Activated naive CD4-positive, alpha-beta T cell treated with anti-CD3 and anti-CD28 coated beads for 36 hours (primary cell): ENCODE measurements around the gene NTSR1. TPM values are rescaled to one million over a fixed set of nuclear protein-coding genes. Genes with fewer than 3 reads are reported as not detected.

ENCODE experiments used
- CTCF ChIA-PET: fragments of 350-600 bp; sonication (Branson Sonifier 250); formaldehyde crosslinking; loops from one replicate; lab custom pipeline; 2021; ENCODE audit warnings: antibody characterized with exemption; lab: Charles Lee
- DNase-seq: peaks from one replicate; pipeline ENCODE4 v3.0.0-alpha.2; 2020
- H3K27ac Mint-ChIP-seq: one replicate; pipeline ENCODE4 v1.8.0; 2021; ENCODE audit warnings: mild to moderate bottlenecking, mixed read lengths
- H3K27me3 Mint-ChIP-seq: one replicate; pipeline ENCODE4 v1.8.0; 2021; ENCODE audit warnings: low read depth, mixed read lengths
- H3K36me3 Mint-ChIP-seq: one replicate; pipeline ENCODE4 v1.8.0; 2021; ENCODE audit warnings: low read depth, mixed read lengths
- H3K4me1 Mint-ChIP-seq: one replicate; pipeline ENCODE4 v1.8.0; 2021; ENCODE audit warnings: low read depth, mixed read lengths
- H3K4me3 Mint-ChIP-seq: one replicate; pipeline ENCODE4 v1.8.0; 2021; ENCODE audit warnings: mild to moderate bottlenecking, moderate library complexity, mixed read lengths
- H3K9me3 Mint-ChIP-seq: one replicate; pipeline ENCODE4 v1.8.0; 2021; ENCODE audit warnings: mixed read lengths
- intact Hi-C: fragments of 100-400 bp; cut with micrococcal nuclease; formaldehyde crosslinking; loops from one replicate; pipeline ENCODE4 v1.15.1; 2023
- total RNA-seq, 2 experiments: library from RNA; stranded (reverse); gene quantifications; one replicate each; pipeline ENCODE4 v1.2.3, GENCODE V29; 2021

The NTSR1 gene
- total RNA-seq, 2 experiments from 2014 or later: not detected

DNA sequence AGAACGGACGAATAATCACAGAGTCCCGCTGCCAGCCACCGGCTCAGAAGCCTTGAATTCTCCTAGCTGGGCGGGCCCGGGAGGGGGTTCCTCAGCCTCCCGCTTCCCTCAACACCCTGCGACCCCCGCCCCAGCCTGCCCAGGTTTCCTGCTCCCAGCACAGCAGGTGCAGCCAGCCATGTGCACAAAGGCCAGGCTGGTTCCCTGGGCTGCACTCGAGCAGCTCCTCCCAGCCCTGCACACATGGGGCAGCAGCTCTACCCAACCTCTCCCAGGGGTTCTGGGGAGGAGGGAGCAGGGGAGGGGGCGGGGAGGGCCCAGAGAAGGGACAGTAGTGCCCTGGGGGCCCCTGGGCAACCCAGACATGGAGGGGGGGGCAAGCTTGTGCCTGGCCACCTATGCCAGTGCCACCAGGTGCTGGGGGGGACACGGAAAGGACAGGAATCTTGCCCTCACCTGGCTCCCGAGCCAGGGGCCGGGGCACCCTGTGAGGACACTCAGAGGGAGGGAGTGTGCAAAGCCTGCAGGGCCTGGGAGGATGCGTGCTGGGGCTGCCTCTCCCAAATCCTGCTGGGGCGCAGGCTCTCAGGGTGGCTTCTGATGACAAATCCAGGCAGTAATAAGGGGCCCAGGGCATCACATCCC is 1.2 kb upstream of the NTSR1 start:
- CTCF ChIA-PET: interaction anchor here (1.1 to 1.3 kb wide), 2 partner anchors 40 to 84 kb away, joined by 3 read pairs; no protein-coding TSS in a partner anchor
- H3K4me3 Mint-ChIP-seq: no peak overlapping the region
- intact Hi-C loops: no loop called here
- no peaks in the 10 kb centered on the region for H3K36me3 Mint-ChIP-seq
- H3K4me1 Mint-ChIP-seq: peaks cover 6% of the 10 kb centered on the region
- H3K27ac Mint-ChIP-seq: no peak overlapping the region
- H3K27me3 Mint-ChIP-seq: peaks cover 23% of the 10 kb centered on the region
- no peaks in the 10 kb centered on the region for H3K9me3 Mint-ChIP-seq
- peak; percentile 11 for DNase-seq

DNA sequence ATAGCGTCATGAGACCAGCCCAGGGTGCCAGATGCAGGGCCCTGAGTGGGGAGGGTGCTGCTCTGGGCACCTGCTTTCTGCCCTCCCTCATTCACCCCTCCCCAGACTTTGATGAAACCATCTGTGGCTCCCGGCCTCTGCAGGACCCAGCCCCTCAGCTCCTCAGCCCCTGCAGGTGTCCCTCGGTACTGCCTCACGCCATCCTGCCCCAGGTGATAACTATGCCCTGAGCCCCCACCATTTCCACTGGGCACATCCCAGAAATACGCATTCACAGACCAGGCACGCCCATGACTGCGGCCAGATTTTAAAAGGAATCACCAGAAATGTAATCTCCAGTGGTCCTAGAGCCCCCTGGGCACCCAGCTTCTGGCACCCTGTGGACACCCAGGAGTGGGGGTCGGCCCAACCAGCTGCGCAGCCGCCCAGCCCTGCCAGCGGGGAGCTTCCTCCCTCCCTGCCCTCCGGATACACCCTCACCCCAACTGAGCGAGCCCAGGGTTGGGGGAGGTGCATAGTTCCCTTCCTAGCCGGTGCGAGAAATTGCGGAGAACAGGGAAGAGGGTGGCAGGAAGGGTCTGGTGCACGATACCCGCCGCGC is 615 bp upstream of the NTSR1 start:
- Mint-ChIP-seq H3K4me3 (no peak overlapping the region), H3K36me3 (no peaks in the 10 kb centered on the region), H3K27ac (no peak overlapping the region), H3K27me3 (peaks cover 23% of the 10 kb centered on the region), H3K4me1 (peaks cover 6% of the 10 kb centered on the region), H3K9me3 (no peaks in the 10 kb centered on the region)
- no peak for DNase-seq
- intact Hi-C loops: no loop called here
- CTCF ChIA-PET: interaction anchor here (1.1 to 1.3 kb wide), 3 partner anchors 22 to 84 kb away, joined by 3 read pairs; no protein-coding TSS in a partner anchor

DNA sequence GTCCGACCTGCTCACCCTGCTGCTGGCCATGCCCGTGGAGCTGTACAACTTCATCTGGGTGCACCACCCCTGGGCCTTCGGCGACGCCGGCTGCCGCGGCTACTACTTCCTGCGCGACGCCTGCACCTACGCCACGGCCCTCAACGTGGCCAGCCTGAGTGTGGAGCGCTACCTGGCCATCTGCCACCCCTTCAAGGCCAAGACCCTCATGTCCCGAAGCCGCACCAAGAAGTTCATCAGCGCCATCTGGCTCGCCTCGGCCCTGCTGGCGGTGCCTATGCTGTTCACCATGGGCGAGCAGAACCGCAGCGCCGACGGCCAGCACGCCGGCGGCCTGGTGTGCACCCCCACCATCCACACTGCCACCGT is 885 bp downstream of the NTSR1 start:
- Mint-ChIP-seq H3K27me3 (peaks cover 23% of the 10 kb centered on the region), H3K4me3 (no peak overlapping the region), H3K4me1 (peaks cover 4% of the 10 kb centered on the region), H3K27ac (no peak overlapping the region), H3K9me3 (no peaks in the 10 kb centered on the region), H3K36me3 (no peaks in the 10 kb centered on the region)
- CTCF ChIA-PET: no interaction called here
- intact Hi-C loops: no loop called here
- no peak for DNase-seq

DNA sequence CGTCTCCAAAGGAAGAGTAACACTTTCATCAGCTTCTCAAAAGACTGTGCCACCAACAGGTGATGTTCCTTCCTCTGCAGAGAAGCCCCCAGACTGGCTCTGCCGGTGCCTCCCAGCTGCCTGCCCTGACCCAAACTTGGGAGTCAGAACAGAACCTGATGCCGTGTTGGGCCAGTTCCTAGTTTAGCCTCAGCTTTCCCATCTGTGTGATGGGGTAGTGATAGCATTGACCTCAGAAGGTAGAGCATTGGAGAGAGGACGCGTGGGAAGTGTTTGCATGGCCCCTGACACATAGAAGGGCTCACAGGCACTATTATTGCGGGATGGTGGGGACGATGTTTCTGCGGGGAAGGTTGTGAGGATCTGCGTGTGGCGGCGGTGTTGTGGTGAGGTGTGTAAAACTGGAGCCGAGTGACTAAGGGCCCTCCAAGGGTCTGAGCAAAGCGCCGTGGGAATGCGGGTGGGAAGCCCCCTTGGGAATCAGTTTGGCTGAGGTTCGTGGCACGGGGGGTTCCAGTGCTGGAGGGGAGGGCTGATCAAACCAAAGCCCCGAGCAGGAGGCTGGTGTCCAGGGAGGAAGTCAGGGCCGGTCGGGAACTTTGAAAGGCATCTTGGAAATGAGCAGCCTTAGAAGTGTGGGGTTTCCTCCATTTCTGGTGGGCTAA is 1.7 kb downstream of the NTSR1 start:
- H3K36me3 Mint-ChIP-seq: no peaks in the 10 kb centered on the region
- CTCF ChIA-PET: interaction anchor here (0.9 kb wide), 1 partner anchor 36 kb away, joined by 3 read pairs; no protein-coding TSS in a partner anchor
- no peaks in the 10 kb centered on the region for H3K9me3 Mint-ChIP-seq
- intact Hi-C loops: no loop called here
- no peak overlapping the region for H3K4me3 Mint-ChIP-seq
- H3K27ac Mint-ChIP-seq: no peak overlapping the region
- H3K27me3 Mint-ChIP-seq: peaks cover 23% of the 10 kb centered on the region
- DNase-seq: no peak
- H3K4me1 Mint-ChIP-seq: peaks cover 4% of the 10 kb centered on the region

DNA sequence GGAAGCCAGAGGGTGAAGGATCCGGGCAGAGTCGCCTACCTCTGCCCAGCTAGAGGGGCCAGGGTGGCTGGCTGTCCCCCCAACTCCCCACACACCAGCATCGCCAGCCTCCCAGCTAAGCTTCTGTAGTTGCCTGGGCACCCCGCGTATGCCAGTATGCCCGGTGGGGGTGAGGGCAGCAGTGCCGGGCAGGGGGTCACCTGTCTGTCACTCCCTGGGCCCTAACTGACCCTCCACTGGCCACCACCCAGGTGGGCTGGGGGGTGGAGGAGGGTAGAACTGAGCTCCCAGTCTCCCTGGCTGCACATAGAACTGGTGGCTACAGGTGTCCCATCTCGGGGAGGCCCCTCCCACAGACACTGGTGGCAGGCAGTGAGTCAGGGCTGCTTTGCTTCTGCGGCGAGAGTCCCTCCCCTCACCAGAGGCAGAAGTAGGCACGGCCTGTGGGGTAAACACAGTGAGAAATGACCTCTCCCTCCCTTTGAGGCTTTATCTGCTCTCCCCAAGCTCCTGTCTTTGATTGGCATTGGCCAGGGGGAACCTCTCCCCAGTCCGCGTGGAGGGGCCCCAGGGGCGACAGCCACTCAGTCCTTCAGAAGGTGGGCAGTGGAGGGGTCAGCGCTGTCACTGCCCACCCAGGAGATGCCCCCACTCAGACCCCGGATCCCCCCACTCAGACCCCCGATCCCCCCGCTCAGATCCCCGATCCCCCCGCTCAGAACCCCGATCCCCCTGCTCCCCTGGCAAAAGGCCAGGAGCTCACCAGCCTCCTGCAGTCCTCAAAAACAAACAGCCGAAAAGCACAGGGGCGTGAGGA is 2.5 kb downstream of the NTSR1 start:
- H3K4me1 Mint-ChIP-seq: peaks cover 7% of the 10 kb centered on the region
- H3K4me3 Mint-ChIP-seq: no peak overlapping the region
- intact Hi-C loops: no loop called here
- no peaks in the 10 kb centered on the region for H3K36me3 Mint-ChIP-seq
- no peak for DNase-seq
- no peak overlapping the region for H3K27ac Mint-ChIP-seq
- H3K9me3 Mint-ChIP-seq: no peaks in the 10 kb centered on the region
- CTCF ChIA-PET: interaction anchor here (0.9 kb wide), 1 partner anchor 35 kb away, joined by 3 read pairs; no protein-coding TSS in a partner anchor
- peaks cover 23% of the 10 kb centered on the region for H3K27me3 Mint-ChIP-seq

DNA sequence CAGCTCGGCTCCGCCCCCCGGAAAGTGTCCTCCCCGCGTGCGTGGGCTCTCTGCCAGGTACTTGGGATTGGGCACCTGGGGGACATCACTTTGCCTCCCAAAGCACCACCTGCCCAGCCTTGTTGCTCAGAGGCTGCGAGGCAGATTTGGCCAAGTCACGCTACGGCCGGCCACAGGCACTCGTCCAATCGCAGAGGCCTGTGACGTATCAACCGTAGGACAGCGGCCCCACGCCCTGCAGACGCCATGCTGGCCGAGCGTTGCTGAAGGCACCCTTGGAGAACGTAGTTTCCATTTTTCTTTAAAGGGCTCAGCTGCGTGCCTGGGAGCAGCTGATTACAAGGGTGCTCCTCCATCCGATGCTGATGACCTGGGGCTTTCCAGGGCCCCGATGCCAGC is 3.1 kb downstream of the NTSR1 start:
- peaks cover 23% of the 10 kb centered on the region for H3K27me3 Mint-ChIP-seq
- DNase-seq: no peak
- no peak overlapping the region for H3K27ac Mint-ChIP-seq
- CTCF ChIA-PET: no interaction called here
- no peaks in the 10 kb centered on the region for H3K9me3 Mint-ChIP-seq
- no peaks in the 10 kb centered on the region for H3K36me3 Mint-ChIP-seq
- H3K4me1 Mint-ChIP-seq: peaks cover 13% of the 10 kb centered on the region
- no peak overlapping the region for H3K4me3 Mint-ChIP-seq
- intact Hi-C loops: no loop called here

DNA sequence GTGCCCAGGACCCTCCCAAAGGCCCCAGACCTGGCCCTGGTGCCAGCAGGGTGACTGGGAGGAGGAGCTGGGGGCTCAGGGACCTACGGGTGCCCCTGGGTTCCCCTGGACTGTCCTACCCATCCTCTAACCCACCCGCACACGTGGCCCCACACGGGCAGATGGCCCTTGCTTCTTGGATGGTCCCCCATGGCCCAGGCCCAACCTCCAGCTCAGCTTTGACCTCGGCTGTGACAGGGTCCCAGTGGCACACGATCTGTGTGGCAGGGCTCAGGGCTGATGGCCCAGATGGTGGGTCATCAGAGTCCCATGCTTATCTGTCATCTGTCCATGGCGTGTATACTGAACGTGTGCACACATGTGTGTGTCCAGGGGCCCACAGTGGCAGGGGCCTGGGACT is 4.0 kb downstream of the NTSR1 start:
- no peak overlapping the region for H3K4me3 Mint-ChIP-seq
- intact Hi-C loops: no loop called here
- no peaks in the 10 kb centered on the region for H3K9me3 Mint-ChIP-seq
- no peak overlapping the region for H3K27ac Mint-ChIP-seq
- CTCF ChIA-PET: interaction anchor here (0.6 kb wide), 1 partner anchor 79 kb away, joined by 3 read pairs; no protein-coding TSS in a partner anchor
- H3K4me1 Mint-ChIP-seq: peaks cover 20% of the 10 kb centered on the region
- H3K27me3 Mint-ChIP-seq: peaks cover 22% of the 10 kb centered on the region
- DNase-seq: no peak
- H3K36me3 Mint-ChIP-seq: no peaks in the 10 kb centered on the region

DNA sequence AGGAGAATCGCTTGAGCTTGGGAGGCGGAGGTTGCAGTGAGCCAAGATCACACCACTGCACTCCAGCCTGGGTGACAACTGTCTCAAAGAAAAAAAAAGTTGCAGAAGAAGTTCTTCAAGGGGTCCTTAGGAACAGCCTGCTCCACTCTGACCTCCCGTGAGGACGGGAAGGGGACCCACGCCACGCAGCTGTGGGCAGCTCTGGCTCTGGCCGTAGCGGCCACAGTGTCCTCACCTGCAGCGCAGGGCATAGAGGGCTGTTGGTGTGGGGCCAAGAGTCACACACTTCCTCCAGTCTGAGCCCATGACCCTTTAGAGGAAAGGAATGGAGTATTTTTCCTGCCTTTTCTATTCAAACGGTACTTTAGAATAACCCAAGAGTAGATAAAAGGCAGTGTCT is 5.4 kb downstream of the NTSR1 start:
- Mint-ChIP-seq H3K36me3 (no peaks in the 10 kb centered on the region), H3K27me3 (peaks cover 15% of the 10 kb centered on the region), H3K4me1 (peaks cover 24% of the 10 kb centered on the region), H3K4me3 (no peak overlapping the region), H3K9me3 (no peaks in the 10 kb centered on the region), H3K27ac (no peak overlapping the region)
- no peak for DNase-seq
- intact Hi-C loops: no loop called here
- CTCF ChIA-PET: no interaction called here

DNA sequence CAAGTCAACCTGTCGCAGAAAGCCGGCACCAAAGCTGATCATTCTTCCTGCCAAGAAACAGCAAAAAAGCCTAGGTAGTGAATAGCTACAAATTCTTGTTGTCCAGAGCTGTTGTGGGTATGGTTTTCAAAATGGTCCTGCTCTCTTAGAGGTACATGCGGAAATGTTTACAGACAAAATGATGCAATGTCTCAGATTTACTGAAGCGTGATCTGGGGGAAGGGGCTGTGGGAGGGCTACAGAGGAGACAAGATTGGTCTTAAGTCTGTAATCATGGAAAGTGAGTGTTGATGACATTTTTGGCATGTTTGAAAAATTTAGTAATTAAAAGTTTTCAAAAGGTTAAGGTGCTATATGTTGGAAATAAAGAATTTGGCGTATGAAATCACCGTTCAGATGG is 6.2 kb downstream of the NTSR1 start:
- Mint-ChIP-seq H3K27me3 (peaks cover 8% of the 10 kb centered on the region), H3K36me3 (no peaks in the 10 kb centered on the region)

DNA sequence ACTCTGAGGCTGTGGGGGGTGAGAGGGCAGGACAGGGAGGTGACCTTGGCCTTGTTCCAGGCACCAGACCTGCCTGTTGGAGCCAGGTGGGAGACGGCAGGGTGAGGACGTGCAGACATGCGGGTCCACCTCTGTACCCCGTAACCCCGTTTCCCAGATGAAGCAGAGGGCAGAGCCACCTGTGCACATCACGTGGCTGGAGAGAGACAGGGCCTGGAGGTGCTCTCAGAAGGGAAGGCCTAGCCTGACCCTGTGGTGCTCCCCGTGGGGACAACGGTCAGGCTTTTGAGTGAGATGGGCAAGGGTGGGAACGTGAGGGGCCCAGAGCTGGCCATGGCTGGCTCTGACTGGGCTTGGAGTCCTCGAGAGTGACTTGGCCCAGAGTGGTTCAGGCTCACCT is 6.6 kb downstream of the NTSR1 start:
- H3K4me1 Mint-ChIP-seq: peaks cover 24% of the 10 kb centered on the region
- intact Hi-C loops: no loop called here
- H3K36me3 Mint-ChIP-seq: peaks cover under 1% of the 10 kb centered on the region
- CTCF ChIA-PET: no interaction called here
- H3K27ac Mint-ChIP-seq: no peak overlapping the region
- H3K4me3 Mint-ChIP-seq: no peak overlapping the region
- peaks cover 4% of the 10 kb centered on the region for H3K27me3 Mint-ChIP-seq
- H3K9me3 Mint-ChIP-seq: peaks cover 3% of the 10 kb centered on the region
- DNase-seq: no peak

More for the DNA sequence above, 6.2 kb downstream of the NTSR1 start:
- peaks cover 24% of the 10 kb centered on the region for H3K4me1 Mint-ChIP-seq
- no peak for DNase-seq
- no peak overlapping the region for H3K27ac Mint-ChIP-seq
- CTCF ChIA-PET: interaction anchor here (0.5 kb wide), 1 partner anchor 23 kb away, joined by 3 read pairs; no protein-coding TSS in a partner anchor
- peaks cover 3% of the 10 kb centered on the region for H3K9me3 Mint-ChIP-seq
- intact Hi-C loops: no loop called here
- H3K4me3 Mint-ChIP-seq: no peak overlapping the region

DNA sequence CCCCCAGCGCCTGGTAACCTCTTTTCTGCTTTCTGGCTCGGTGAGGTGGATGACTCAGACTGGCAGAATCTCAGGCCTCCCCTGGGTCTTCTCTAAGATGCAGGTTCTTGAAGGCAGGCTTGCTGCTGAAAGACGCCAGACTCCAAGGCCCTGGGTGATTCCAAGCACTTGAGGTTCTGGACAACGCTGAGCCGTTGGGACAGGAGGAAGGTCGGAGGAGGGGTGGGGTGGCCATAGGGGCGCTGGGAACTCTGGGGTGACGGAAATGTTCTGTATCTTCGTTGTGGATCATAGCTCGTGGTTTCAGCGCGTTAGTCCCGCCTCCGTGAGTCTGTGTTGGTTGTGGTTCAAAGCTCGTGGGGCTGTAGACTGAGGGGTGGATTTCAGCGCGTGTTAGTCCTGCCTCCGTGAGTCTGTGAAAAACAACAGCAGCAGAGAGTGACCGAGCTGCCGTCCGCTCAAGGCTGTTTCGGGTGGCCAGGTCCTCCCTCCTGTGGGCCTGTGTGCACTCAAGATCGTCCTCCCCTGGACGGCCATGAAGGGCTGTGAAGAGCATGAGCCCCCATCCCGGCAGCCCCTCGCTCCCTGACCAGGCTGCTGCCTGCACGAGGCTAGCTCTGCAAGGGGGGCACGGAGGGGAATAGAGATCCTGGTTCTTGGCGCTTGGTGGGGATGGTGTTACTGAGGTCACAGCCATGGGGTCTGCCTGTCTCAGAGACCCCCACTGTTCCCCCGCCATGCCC is 7.7 kb downstream of the NTSR1 start:
- Mint-ChIP-seq H3K36me3 (peaks cover 2% of the 10 kb centered on the region), H3K4me3 (no peak overlapping the region), H3K27me3 (no peaks in the 10 kb centered on the region), H3K27ac (no peak overlapping the region), H3K9me3 (peaks cover 9% of the 10 kb centered on the region), H3K4me1 (peaks cover 26% of the 10 kb centered on the region)
- DNase-seq: peak; percentile 33
- CTCF ChIA-PET: interaction anchor here (0.9 kb wide), 1 partner anchor 75 kb away, joined by 3 read pairs; no protein-coding TSS in a partner anchor
- intact Hi-C loops: no loop called here
